HCT116 (cell line): ENCODE data around the gene NUDT14. TPM values are rescaled to one million over a fixed set of nuclear protein-coding genes. Genes with fewer than 3 reads are reported as not detected.

ENCODE experiments used
- ATAC-seq: fragments of 200-7000 bp; cut with Tn5 transposase; 2 replicates; pipeline ENCODE4 v1.9.1; 2020; ENCODE audit warnings: mild to moderate bottlenecking, moderate library complexity
- BruUV-seq: library from RNA; stranded (reverse); fragments of 400-500 nt; replicated peaks from 2 replicates; lab custom pipeline; 2021; lab: Mats Ljungman, UMichigan
- CTCF ChIA-PET: fragments of 300-600 bp; sonication (Branson Sonifier 250); formaldehyde crosslinking; loops from one replicate; lab custom pipeline; 2021; ENCODE audit warnings: antibody characterized with exemption; lab: Charles Lee
- POLR2A ChIA-PET: fragments of 300-600, 350-600 bp; sonication (Branson Sonifier 250); formaldehyde crosslinking; loops from one replicate; lab custom pipeline; 2021; ENCODE audit warnings: antibody characterized with exemption; lab: Charles Lee
- RAD21 ChIA-PET, 2 experiments: fragments of 300-600 bp; sonication (Branson Sonifier 250); formaldehyde crosslinking; loops; one replicate each; lab custom pipeline; 2023; ENCODE audit warnings: low total read pairs in 2 of 2; ENCODE audit not compliant: uncharacterized antibody in 2 of 2, unreplicated experiment in 2 of 2, low non-redundant PET in 1 of 2; lab: Charles Lee
- DNase-seq: peaks from one replicate; pipeline ENCODE4 v3.0.0-alpha.2; 2010; ENCODE audit warnings: low read depth, low spot score
- H2AFZ ChIP-seq: fragments of 200-600 bp; shearing (Covaris generic), sonication (generic); 2 replicates; pipeline ENCODE4 v1.6.1; 2017; ENCODE audit warnings: low read depth, mixed run types, mixed read lengths, antibody characterized with exemption, low read length; ENCODE audit not compliant: poor library complexity, severe bottlenecking
- H3K27ac ChIP-seq: 2 replicates; pipeline ENCODE4 v1.5.1; 2012; ENCODE audit warnings: low read depth, low read length
- H3K27me3 ChIP-seq: fragments of 200-600 bp; sonication (generic); 2 replicates; pipeline ENCODE4 v1.6.1; 2016; ENCODE audit warnings: mixed run types, low read length, mixed read lengths; ENCODE audit not compliant: insufficient read depth
- H3K36me3 ChIP-seq, 2 experiments: fragments of 200-500 bp in 1 of 2; fragments of 200-600 bp in 1 of 2; sonication (Bioruptor generic) in 1 of 2; sonication (generic) in 1 of 2; 2 replicates each; pipeline versions ENCODE4 v1.5.1 to v1.6.1; 2014 to 2016; ENCODE audit warnings: low read length in 2 of 2, inconsistent platforms in 1 of 2, mixed read lengths in 1 of 2, mixed run types in 1 of 2; ENCODE audit not compliant: insufficient read depth in 2 of 2, control insufficient read depth in 1 of 2
- H3K4me1 ChIP-seq, 2 experiments: fragments of 200-600 bp in 1 of 2; sonication (generic) in 1 of 2; 2 replicates each; pipeline versions ENCODE4 v1.5.1 to v1.6.1; 2012 to 2017; ENCODE audit warnings: low read length in 2 of 2, inconsistent platforms in 1 of 2, mild to moderate bottlenecking in 1 of 2, mixed read lengths in 1 of 2, mixed run types in 1 of 2, moderate library complexity in 1 of 2; ENCODE audit not compliant: insufficient read depth in 2 of 2, control insufficient read depth in 1 of 2
- H3K4me2 ChIP-seq: fragments of 200-600 bp; sonication (generic); 2 replicates; pipeline ENCODE4 v1.6.1; 2017; ENCODE audit warnings: mixed run types, low read length, mixed read lengths
- H3K4me3 ChIP-seq, 2 experiments: fragments of 200-600 bp in 1 of 2; sonication (generic) in 1 of 2; replicated peaks in 1 of 2; 2 replicates each; pipeline ENCODE4 v1.5.1; 2011 to 2016; ENCODE audit warnings: low read length in 2 of 2, control low read depth in 1 of 2, low read depth in 1 of 2, mild to moderate bottlenecking in 1 of 2, mixed read lengths in 1 of 2, mixed run types in 1 of 2
- H3K79me2 ChIP-seq: fragments of 200-600 bp; sonication (generic); 2 replicates; pipeline ENCODE4 v1.6.1; 2017; ENCODE audit warnings: mild to moderate bottlenecking, mixed run types, low read length, moderate library complexity, mixed read lengths; ENCODE audit not compliant: insufficient read depth
- H3K9ac ChIP-seq: fragments of 200-600 bp; sonication (generic); 2 replicates; pipeline ENCODE4 v1.6.1; 2016; ENCODE audit warnings: low read length, mixed read lengths
- H3K9me2 ChIP-seq: fragments of 200-600 bp; sonication (generic), shearing (Covaris generic); 2 replicates; pipeline ENCODE4 v1.6.1; 2017; ENCODE audit warnings: mixed run types, mild to moderate bottlenecking, moderate library complexity; ENCODE audit not compliant: insufficient read depth
- H3K9me3 ChIP-seq, 2 experiments: fragments of 200-500 bp in 1 of 2; fragments of 200-600 bp in 1 of 2; sonication (Bioruptor generic) in 1 of 2; sonication (generic) in 1 of 2; 2 replicates each; pipeline ENCODE4 v1.6.1; 2014 to 2017; ENCODE audit warnings: low read length in 2 of 2, mixed read lengths in 2 of 2, inconsistent platforms in 1 of 2, low read depth in 1 of 2, mild to moderate bottlenecking in 1 of 2, mixed run types in 1 of 2, moderate library complexity in 1 of 2; ENCODE audit not compliant: control insufficient read depth in 1 of 2, insufficient read depth in 1 of 2
- H4K20me1 ChIP-seq: fragments of 200-600 bp; sonication (generic), shearing (Covaris generic); 2 replicates; pipeline ENCODE4 v1.6.1; 2017; ENCODE audit warnings: mixed run types, mild to moderate bottlenecking, moderate library complexity; ENCODE audit not compliant: insufficient read depth
- EGR1 ChIP-seq: IDR thresholded peaks from 2 replicates; pipeline ENCODE4 v1.6.1; 2012; ENCODE audit warnings: low read depth
- ELF1 ChIP-seq: IDR thresholded peaks from 2 replicates; pipeline ENCODE4 v1.6.1; 2012; ENCODE audit warnings: low read depth, borderline replicate concordance
- ZBTB33 ChIP-seq: IDR thresholded peaks from 2 replicates; pipeline ENCODE4 v1.6.1; 2011; ENCODE audit warnings: mild to moderate bottlenecking, low read length, moderate library complexity; ENCODE audit not compliant: insufficient replicate concordance; ENCODE audit errors: extremely low read depth
- ZFX ChIP-seq: fragments of 450-650 bp; IDR thresholded peaks from 2 replicates; pipeline ENCODE4 v1.6.1; 2017
- intact Hi-C: fragments of 100-400 bp; cut with micrococcal nuclease; formaldehyde crosslinking; loops from 2 replicates; pipeline ENCODE4 v1.10.0; 2022
- total RNA-seq: library from RNA; stranded (reverse); gene quantifications from one replicate; pipeline ENCODE4 v1.2.1, GENCODE V29; 2021; ENCODE audit not compliant: unreplicated experiment
- TF ChIP-seq, protein P1 (sequence below), 3 experiments: fragments of 200-600 bp in 1 of 3; sonication (generic) in 1 of 3; IDR thresholded peaks in 2 of 3; conservative IDR thresholded peaks in 1 of 3; 2 replicates each; pipeline ENCODE4 v1.5.1; 2012 to 2017; ENCODE audit warnings: low read depth in 2 of 3, low read length in 2 of 3, antibody characterized with exemption in 1 of 3, borderline replicate concordance in 1 of 3, control low read depth in 1 of 3, mild to moderate bottlenecking in 1 of 3, mixed read lengths in 1 of 3, mixed run types in 1 of 3, moderate library complexity in 1 of 3; ENCODE audit not compliant: insufficient read depth in 1 of 3

NUDT14 gene
- total RNA-seq, 1 experiment from 2014 or later, result 56.1 TPM

DNA sequence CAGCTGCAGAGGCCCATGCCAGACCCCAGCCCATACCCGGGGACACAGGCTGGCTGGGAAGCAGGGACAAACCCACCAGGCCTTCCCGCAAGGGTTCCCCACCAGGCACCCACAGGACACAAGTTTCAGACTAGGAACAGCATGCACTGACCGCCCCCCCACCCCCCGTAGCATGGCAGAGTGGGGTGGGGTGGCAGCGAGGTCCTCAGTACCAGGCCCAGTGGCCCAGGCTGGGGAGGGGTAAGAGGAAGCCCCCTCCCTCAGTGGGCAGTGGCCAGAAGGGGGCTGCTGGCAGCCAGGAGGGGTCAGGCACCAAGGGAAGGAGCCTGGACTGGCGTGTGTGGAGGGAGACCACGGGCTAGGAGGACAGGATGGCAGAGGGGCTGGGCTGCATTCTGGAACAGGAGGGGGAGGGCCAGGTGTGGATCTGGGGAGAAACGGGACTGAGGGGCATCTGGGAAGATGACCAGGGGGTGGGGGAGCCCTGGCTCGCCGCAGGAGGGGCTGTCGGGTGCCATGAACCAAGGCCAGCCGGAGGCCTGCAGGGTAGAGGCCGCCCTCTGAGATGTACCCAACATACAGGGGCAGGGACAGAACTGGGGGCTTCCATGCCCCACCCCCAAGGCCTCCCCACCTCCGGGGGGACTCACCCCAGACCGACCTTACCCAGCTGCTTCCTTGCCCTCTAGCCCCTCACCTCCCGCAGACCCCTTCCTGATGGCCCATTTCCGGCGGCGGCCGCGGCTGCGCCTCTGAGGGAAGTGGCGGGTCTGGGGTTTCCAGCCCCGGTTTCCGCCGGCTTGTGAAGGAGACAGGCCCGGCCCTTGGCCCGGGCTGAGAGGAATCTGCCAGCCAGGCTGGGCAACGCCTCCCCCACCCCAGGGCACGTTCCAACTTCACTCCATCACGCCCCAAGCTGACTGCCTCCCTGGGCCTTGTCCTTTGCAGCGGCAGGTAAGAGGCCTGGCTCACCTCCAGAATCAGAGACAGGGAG is 6.9 kb downstream of the NUDT14 start:
- DNase-seq (no peak), ATAC-seq (no peak)
- Histone ChIP-seq H4K20me1 (no peaks in the 10 kb centered on the region), H3K4me2 (no peak overlapping the region), H2AFZ (no peak overlapping the region), H3K36me3 (no peaks in the 10 kb centered on the region), H3K9me3 (no peaks in the 10 kb centered on the region), H3K9me2 (no peaks in the 10 kb centered on the region), H3K9ac (no peak overlapping the region), H3K4me3 (no peak overlapping the region), H3K27ac (no peak overlapping the region), H3K27me3 (no peaks in the 10 kb centered on the region), H3K79me2 (no peaks in the 10 kb centered on the region), H3K4me1 (peaks cover 23 to 39% of the 10 kb centered on the region in 2 experiments)
- ChIA-PET RAD21 (no interaction called here), POLR2A (no interaction called here), CTCF (no interaction called here)
- BruUV-seq, result no TSS peak
- TF ChIP-seq ZFX (no peak), ZBTB33 (no peak), ELF1 (no peak), EGR1 (no peak)
- TF ChIP-seq, protein P1, sequence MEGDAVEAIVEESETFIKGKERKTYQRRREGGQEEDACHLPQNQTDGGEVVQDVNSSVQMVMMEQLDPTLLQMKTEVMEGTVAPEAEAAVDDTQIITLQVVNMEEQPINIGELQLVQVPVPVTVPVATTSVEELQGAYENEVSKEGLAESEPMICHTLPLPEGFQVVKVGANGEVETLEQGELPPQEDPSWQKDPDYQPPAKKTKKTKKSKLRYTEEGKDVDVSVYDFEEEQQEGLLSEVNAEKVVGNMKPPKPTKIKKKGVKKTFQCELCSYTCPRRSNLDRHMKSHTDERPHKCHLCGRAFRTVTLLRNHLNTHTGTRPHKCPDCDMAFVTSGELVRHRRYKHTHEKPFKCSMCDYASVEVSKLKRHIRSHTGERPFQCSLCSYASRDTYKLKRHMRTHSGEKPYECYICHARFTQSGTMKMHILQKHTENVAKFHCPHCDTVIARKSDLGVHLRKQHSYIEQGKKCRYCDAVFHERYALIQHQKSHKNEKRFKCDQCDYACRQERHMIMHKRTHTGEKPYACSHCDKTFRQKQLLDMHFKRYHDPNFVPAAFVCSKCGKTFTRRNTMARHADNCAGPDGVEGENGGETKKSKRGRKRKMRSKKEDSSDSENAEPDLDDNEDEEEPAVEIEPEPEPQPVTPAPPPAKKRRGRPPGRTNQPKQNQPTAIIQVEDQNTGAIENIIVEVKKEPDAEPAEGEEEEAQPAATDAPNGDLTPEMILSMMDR (IDR thresholded peaks at IDR 0.05 in 2 of 3, conservative IDR thresholded peaks at IDR 0.05 in 1 of 3; ENCODE audit: borderline replicate concordance in 1 of 3, insufficient read depth in 1 of 3, low read depth in 2 of 3, low read length in 2 of 3), result no peak
- intact Hi-C loops, result no loop called here
